ENCODE data around the gene ERRFI1.
A peak's percentile ranks its signal among the peaks of the same experiment; 100 is the strongest.

- TF ChIP-seq RXRA (IDR thresholded peaks at IDR 0.05): no peak
- no peak for TF ChIP-seq TAF1 (conservative IDR thresholded peaks at IDR 0.05)
- TF ChIP-seq CTCF (IDR thresholded peaks at IDR 0.05; ENCODE audit: low read depth, low read length, missing input control): no peak
- no peak for TF ChIP-seq JUND (IDR thresholded peaks at IDR 0.05)
- TF ChIP-seq RAD21 (IDR thresholded peaks at IDR 0.05): no peak
- TF ChIP-seq REST (IDR thresholded peaks at IDR 0.05): no peak
- no peak for TF ChIP-seq ZBTB33 (IDR thresholded peaks at IDR 0.05)
- TF ChIP-seq FOXA1 (IDR thresholded peaks at IDR 0.05): no peak
- TF ChIP-seq GABPA (IDR thresholded peaks at IDR 0.05 in 1 of 2, conservative IDR thresholded peaks at IDR 0.05 in 1 of 2): no peak
- TF ChIP-seq SP1 (IDR thresholded peaks at IDR 0.05): peak; percentile 17
- no peak for TF ChIP-seq MAX (IDR thresholded peaks at IDR 0.05)
Observed at GRCh38 chr1:8022395-8023286, 3.5 kb downstream of the ERRFI1 start.

All from liver (tissue), 3 donors.